Hypothalamus (tissue), 51 donors: ENCODE measurements around the gene ANKRD34A.

ENCODE experiments used
- DNase-seq, 51 donors: peaks; one replicate each; lab custom pipeline; 2025; lab: John Stamatoyannopoulos, UW

ANKRD34A gene

GRCh38 chr1:145964328-145965118 is at the start of gene ANKRD34A, which contains the start of gene POLR3GL:
TSS of gene ANKRD34A (minus strand) at chr1:145964575. CDS start at chr1:145961759, 2,816 bp downstream.
TSS of gene POLR3GL (plus strand) at chr1:145964690. CDS start at chr1:145974866, 10,176 bp downstream.
- DNase-seq, result peak; percentile 36 to 98 (median 90)

- DNase-seq, result no peak
Measured at GRCh38 chr1:146013559-146013922, 49.2 kb upstream of the ANKRD34A start.

GRCh38 chr1:146012703-146013558 is 48.6 kb upstream of the ANKRD34A start:
- DNase-seq, result peak in 11 of 51 donors; percentile 3 to 44 (median 29)

GRCh38 chr1:146010126-146010738 is 45.9 kb upstream of the ANKRD34A start:
- no peak for DNase-seq

- DNase-seq, result no peak
Measured at GRCh38 chr1:146007489-146008133, 43.2 kb upstream of the ANKRD34A start.

GRCh38 chr1:146001709-146002108 is 37.3 kb upstream of the ANKRD34A start:
- no peak for DNase-seq

GRCh38 chr1:145999321-146000024 is 35.1 kb upstream of the ANKRD34A start:
- DNase-seq, result peak in 3 of 51 donors; percentile 4 to 16 (median 7)

GRCh38 chr1:145997718-145998023 is 33.3 kb upstream of the ANKRD34A start:
- peak in 2 of 51 donors; percentile 14 to 36 for DNase-seq

- peak in 13 of 51 donors; percentile 8 to 77 (median 50) for DNase-seq
Measured at GRCh38 chr1:145997016-145997717, 32.8 kb upstream of the ANKRD34A start.

GRCh38 chr1:145996433-145997015 is 32.1 kb upstream of the ANKRD34A start, which contains the start of gene TXNIP:
TSS of gene TXNIP (minus strand) at chr1:145996579. CDS start at chr1:145996266, 313 bp downstream.
- peak; percentile 75 to 100 (median 98) for DNase-seq

GRCh38 chr1:145995964-145996432 is 31.6 kb upstream of the ANKRD34A start:
- peak in 5 of 51 donors; percentile 7 to 35 (median 7) for DNase-seq

GRCh38 chr1:145995148-145995881 is 30.9 kb upstream of the ANKRD34A start:
- peak in 1 of 51 donors; percentile 35 for DNase-seq

- peak in 1 of 51 donors; percentile 22 for DNase-seq
Measured at GRCh38 chr1:145994391-145995120, 30.2 kb upstream of the ANKRD34A start.

- peak in 1 of 51 donors; percentile 8 for DNase-seq
Measured at GRCh38 chr1:145993618-145994390, 29.4 kb upstream of the ANKRD34A start.

- no peak for DNase-seq
Measured at GRCh38 chr1:145992958-145993617, 28.7 kb upstream of the ANKRD34A start.

- DNase-seq, result no peak
Measured at GRCh38 chr1:145992502-145992936, 28.1 kb upstream of the ANKRD34A start.
